ENCODE data around the gene SEMA7A. TPM values are rescaled to one million over a fixed set of nuclear protein-coding genes. Genes with fewer than 3 reads are reported as not detected.
A peak's percentile ranks its signal among the peaks of the same experiment; 100 is the strongest.

The SEMA7A gene
- total RNA-seq, 1 experiment from 2014 or later = 74.8 TPM

- Mint-ChIP-seq H3K4me1 (ENCODE audit: low read depth, unreplicated experiment) (peaks cover 23% of the 10 kb centered on the region), H3K9me3 (ENCODE audit: low read depth, unreplicated experiment) (no peaks in the 10 kb centered on the region), H3K27ac (ENCODE audit: unreplicated experiment) (peak overlapping the region; percentile 6), H3K4me3 (ENCODE audit: low read depth, unreplicated experiment) (no peak overlapping the region), H3K27me3 (ENCODE audit: unreplicated experiment) (no peaks in the 10 kb centered on the region), H3K36me3 (ENCODE audit: insufficient read depth, unreplicated experiment) (peaks cover 56% of the 10 kb centered on the region)
- no peak for DNase-seq
- TF ChIP-seq CTCF (IDR thresholded peaks at IDR 0.05; ENCODE audit: unreplicated experiment) = no peak
- intact Hi-C loops (cut with micrococcal nuclease; ENCODE audit: unreplicated experiment) = no loop called here
- no TSS peak for BruUV-seq (replicated peaks)
- CTCF ChIA-PET = interaction anchor here (1.9 kb wide), 1 partner anchor 26 kb away, joined by 8 read pairs; no protein-coding TSS in a partner anchor
Measured at GRCh38 chr15:74408385-74408784, 25.4 kb downstream of the SEMA7A start.

- no peaks in the 10 kb centered on the region for H3K27me3 Mint-ChIP-seq (ENCODE audit: unreplicated experiment)
- peaks cover 26% of the 10 kb centered on the region for H3K4me1 Mint-ChIP-seq (ENCODE audit: low read depth, unreplicated experiment)
- CTCF ChIA-PET = interaction anchor here (0.6 to 1.9 kb wide), 4 partner anchors 10 to 28 kb away, joined by 3 to 8 read pairs (median 4); no protein-coding TSS in a partner anchor
- intact Hi-C loops (cut with micrococcal nuclease; ENCODE audit: unreplicated experiment) = no loop called here
- no TSS peak for BruUV-seq (replicated peaks)
- TF ChIP-seq CTCF (IDR thresholded peaks at IDR 0.05; ENCODE audit: unreplicated experiment) = no peak
- H3K27ac Mint-ChIP-seq (ENCODE audit: unreplicated experiment) = peak overlapping the region; percentile 69
- H3K4me3 Mint-ChIP-seq (ENCODE audit: low read depth, unreplicated experiment) = no peak overlapping the region
- no peaks in the 10 kb centered on the region for H3K9me3 Mint-ChIP-seq (ENCODE audit: low read depth, unreplicated experiment)
- H3K36me3 Mint-ChIP-seq (ENCODE audit: insufficient read depth, unreplicated experiment) = peaks cover 44% of the 10 kb centered on the region
- DNase-seq = no peak
Measured at GRCh38 chr15:74406992-74407705, 26.6 kb downstream of the SEMA7A start.

- CTCF ChIA-PET = interaction anchor here (0.6 to 1.6 kb wide), 2 partner anchors 14 to 28 kb away, joined by 3 to 4 read pairs; no protein-coding TSS in a partner anchor
- no TSS peak for BruUV-seq (replicated peaks)
- H3K4me3 Mint-ChIP-seq (ENCODE audit: low read depth, unreplicated experiment) = no peak overlapping the region
- peak overlapping the region; percentile 69 for H3K27ac Mint-ChIP-seq (ENCODE audit: unreplicated experiment)
- H3K4me1 Mint-ChIP-seq (ENCODE audit: low read depth, unreplicated experiment) = peaks cover 32% of the 10 kb centered on the region
- H3K27me3 Mint-ChIP-seq (ENCODE audit: unreplicated experiment) = no peaks in the 10 kb centered on the region
- no peaks in the 10 kb centered on the region for H3K9me3 Mint-ChIP-seq (ENCODE audit: low read depth, unreplicated experiment)
- H3K36me3 Mint-ChIP-seq (ENCODE audit: insufficient read depth, unreplicated experiment) = peaks cover 44% of the 10 kb centered on the region
- intact Hi-C loops (cut with micrococcal nuclease; ENCODE audit: unreplicated experiment) = no loop called here
- no peak for DNase-seq
- no peak for TF ChIP-seq CTCF (IDR thresholded peaks at IDR 0.05; ENCODE audit: unreplicated experiment)
Measured at GRCh38 chr15:74406517-74406916, 27.2 kb downstream of the SEMA7A start.

GRCh38 chr15:74405823-74406222 lies 27.9 kb downstream of the SEMA7A start:
- H3K36me3 Mint-ChIP-seq (ENCODE audit: insufficient read depth, unreplicated experiment) = peaks cover 40% of the 10 kb centered on the region
- intact Hi-C loops (cut with micrococcal nuclease; ENCODE audit: unreplicated experiment) = no loop called here
- CTCF ChIA-PET = interaction anchor here (0.9 to 1.6 kb wide), 2 partner anchors 13 to 14 kb away, joined by 3 to 4 read pairs; no protein-coding TSS in a partner anchor
- no peak for TF ChIP-seq CTCF (IDR thresholded peaks at IDR 0.05; ENCODE audit: unreplicated experiment)
- peaks cover 39% of the 10 kb centered on the region for H3K4me1 Mint-ChIP-seq (ENCODE audit: low read depth, unreplicated experiment)
- no peak overlapping the region for H3K4me3 Mint-ChIP-seq (ENCODE audit: low read depth, unreplicated experiment)
- no peaks in the 10 kb centered on the region for H3K9me3 Mint-ChIP-seq (ENCODE audit: low read depth, unreplicated experiment)
- no peaks in the 10 kb centered on the region for H3K27me3 Mint-ChIP-seq (ENCODE audit: unreplicated experiment)
- H3K27ac Mint-ChIP-seq (ENCODE audit: unreplicated experiment) = peak overlapping the region; percentile 69
- DNase-seq = no peak
- no TSS peak for BruUV-seq (replicated peaks)
